Measurements from ENCODE around the gene AP4E1.

DNA sequence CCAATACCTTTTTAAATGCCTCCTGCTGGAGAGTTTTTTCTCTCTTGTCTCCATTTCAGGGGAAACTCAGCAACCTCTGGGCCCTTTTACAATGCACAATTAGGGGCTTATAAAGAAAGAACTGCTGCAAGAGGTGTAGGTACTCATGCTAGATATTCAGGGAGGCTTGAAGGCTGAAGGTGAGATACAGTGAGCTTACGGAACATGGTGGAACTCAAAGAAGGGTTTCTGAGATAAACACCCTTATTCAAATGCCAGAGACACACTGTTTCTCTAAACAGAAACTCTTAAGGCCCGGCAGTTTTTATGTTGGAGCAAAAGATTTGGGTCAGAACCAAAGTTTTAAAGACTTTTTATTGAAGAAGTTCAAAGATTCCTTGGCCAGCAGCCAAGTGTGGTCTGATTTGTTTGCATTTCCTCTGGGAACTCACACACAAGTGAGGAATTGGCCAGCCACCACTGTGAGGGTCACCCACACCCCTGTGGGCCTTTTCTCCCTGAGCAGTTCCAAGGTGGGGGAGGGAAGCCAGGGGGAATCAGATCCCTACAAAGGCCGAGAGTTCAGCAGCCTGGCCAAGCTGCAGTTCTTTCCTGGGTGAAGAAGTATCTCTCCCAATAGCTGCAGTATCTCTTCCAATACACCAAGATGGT is 138.4 kb downstream of the AP4E1 start:
- no peak for TF ChIP-seq POLR2A (IDR thresholded peaks at IDR 0.05)
- TF ChIP-seq, protein P1, sequence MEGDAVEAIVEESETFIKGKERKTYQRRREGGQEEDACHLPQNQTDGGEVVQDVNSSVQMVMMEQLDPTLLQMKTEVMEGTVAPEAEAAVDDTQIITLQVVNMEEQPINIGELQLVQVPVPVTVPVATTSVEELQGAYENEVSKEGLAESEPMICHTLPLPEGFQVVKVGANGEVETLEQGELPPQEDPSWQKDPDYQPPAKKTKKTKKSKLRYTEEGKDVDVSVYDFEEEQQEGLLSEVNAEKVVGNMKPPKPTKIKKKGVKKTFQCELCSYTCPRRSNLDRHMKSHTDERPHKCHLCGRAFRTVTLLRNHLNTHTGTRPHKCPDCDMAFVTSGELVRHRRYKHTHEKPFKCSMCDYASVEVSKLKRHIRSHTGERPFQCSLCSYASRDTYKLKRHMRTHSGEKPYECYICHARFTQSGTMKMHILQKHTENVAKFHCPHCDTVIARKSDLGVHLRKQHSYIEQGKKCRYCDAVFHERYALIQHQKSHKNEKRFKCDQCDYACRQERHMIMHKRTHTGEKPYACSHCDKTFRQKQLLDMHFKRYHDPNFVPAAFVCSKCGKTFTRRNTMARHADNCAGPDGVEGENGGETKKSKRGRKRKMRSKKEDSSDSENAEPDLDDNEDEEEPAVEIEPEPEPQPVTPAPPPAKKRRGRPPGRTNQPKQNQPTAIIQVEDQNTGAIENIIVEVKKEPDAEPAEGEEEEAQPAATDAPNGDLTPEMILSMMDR (IDR thresholded peaks at IDR 0.05): no peak
